Glutamatergic neuron (in vitro differentiated cells): ENCODE data around the gene RBM33. TPM values are rescaled to one million over a fixed set of nuclear protein-coding genes. Genes with fewer than 3 reads are reported as not detected.
"Not testable (repeated sequence)": the region's sequence is repeated elsewhere in the genome, so short reads cannot be mapped to it uniquely, and the experiment has no call there.

Experiments
- DNase-seq: peaks from one replicate; pipeline ENCODE4 v3.0.0; 2022
- H3K27ac Mint-ChIP-seq: one replicate; pipeline ENCODE4 v1.8.0; 2020; ENCODE audit warnings: mild to moderate bottlenecking, mixed read lengths, inconsistent platforms; ENCODE audit not compliant: unreplicated experiment
- H3K27me3 Mint-ChIP-seq: one replicate; pipeline ENCODE4 v1.8.0; 2020; ENCODE audit warnings: mild to moderate bottlenecking, moderate library complexity, mixed read lengths, inconsistent platforms; ENCODE audit not compliant: unreplicated experiment
- H3K36me3 Mint-ChIP-seq: one replicate; pipeline ENCODE4 v1.8.0; 2020; ENCODE audit warnings: mild to moderate bottlenecking, mixed read lengths, inconsistent platforms; ENCODE audit not compliant: unreplicated experiment
- H3K4me1 Mint-ChIP-seq: one replicate; pipeline ENCODE4 v1.8.0; 2020; ENCODE audit warnings: mild to moderate bottlenecking, low read depth, mixed read lengths, inconsistent platforms; ENCODE audit not compliant: unreplicated experiment
- H3K4me3 Mint-ChIP-seq: one replicate; pipeline ENCODE4 v1.8.0; 2020; ENCODE audit warnings: mild to moderate bottlenecking, mixed read lengths, inconsistent platforms; ENCODE audit not compliant: unreplicated experiment
- H3K9me3 Mint-ChIP-seq: one replicate; pipeline ENCODE4 v1.8.0; 2020; ENCODE audit warnings: mild to moderate bottlenecking, moderate library complexity, mixed read lengths, inconsistent platforms; ENCODE audit not compliant: unreplicated experiment
- CTCF ChIP-seq: fragments of 200-600 bp; sonication (generic); IDR thresholded peaks from one replicate; pipeline ENCODE4 v1.5.0; 2021; ENCODE audit not compliant: partially characterized antibody, unreplicated experiment
- total RNA-seq: library from RNA; stranded (reverse); fragmentation: NEBNext Ultra II Directional; extraction: Animal tissue kit (Norgen Biotek cat#: 25700); gene quantifications from one replicate; pipeline ENCODE4 v1.2.1, GENCODE V29; 2021; ENCODE audit not compliant: unreplicated experiment

RBM33 gene
- total RNA-seq, 1 donor from 2014 or later, result 67.5 TPM

GRCh38 chr7:155816996-155817395 is 172.5 kb downstream of the RBM33 start:
- TF ChIP-seq CTCF, result no peak
- peaks cover 7% of the 10 kb centered on the region for H3K4me1 Mint-ChIP-seq
- no peaks in the 10 kb centered on the region for H3K36me3 Mint-ChIP-seq
- no peak for DNase-seq
- H3K9me3 Mint-ChIP-seq, result peaks cover 3% of the 10 kb centered on the region
- H3K27me3 Mint-ChIP-seq, result peaks cover 18% of the 10 kb centered on the region
- H3K27ac Mint-ChIP-seq, result no peak overlapping the region
- no peak overlapping the region for H3K4me3 Mint-ChIP-seq

DNA sequence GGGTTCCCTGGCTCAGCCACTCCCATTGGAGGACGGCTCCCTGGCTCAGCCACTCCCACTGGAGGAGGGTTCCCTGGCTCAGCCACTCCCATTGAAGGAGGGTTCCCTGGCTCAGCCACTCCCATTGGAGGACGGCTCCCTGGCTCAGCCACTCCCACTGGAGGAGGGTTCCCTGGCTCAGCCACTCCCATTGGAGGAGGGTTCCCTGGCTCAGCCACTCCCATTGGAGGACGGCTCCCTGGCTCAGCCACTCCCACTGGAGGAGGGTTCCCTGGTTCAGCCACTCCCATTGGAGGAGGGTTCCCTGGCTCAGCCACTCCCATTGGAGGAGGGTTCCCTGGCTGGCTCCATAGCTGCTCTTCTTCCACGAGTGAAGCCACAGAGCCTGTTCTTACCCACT is 173.1 kb downstream of the RBM33 start:
- H3K27ac Mint-ChIP-seq, DNase-seq, H3K4me1 Mint-ChIP-seq, H3K36me3 Mint-ChIP-seq, H3K9me3 Mint-ChIP-seq, H3K4me3 Mint-ChIP-seq: not testable (repeated sequence)
- peaks cover 16% of the 10 kb centered on the region for H3K27me3 Mint-ChIP-seq

- no peaks in the 10 kb centered on the region for H3K4me1 Mint-ChIP-seq
- H3K27ac Mint-ChIP-seq, result no peak overlapping the region
- no peak for TF ChIP-seq CTCF
- H3K27me3 Mint-ChIP-seq, result peaks cover 9% of the 10 kb centered on the region
- H3K4me3 Mint-ChIP-seq, result no peak overlapping the region
- peaks cover 3% of the 10 kb centered on the region for H3K9me3 Mint-ChIP-seq
- DNase-seq, result no peak
- H3K36me3 Mint-ChIP-seq, result no peaks in the 10 kb centered on the region
Measured at GRCh38 chr7:155818154-155818819, 173.8 kb downstream of the RBM33 start.

GRCh38 chr7:155818820-155819168 is 174.3 kb downstream of the RBM33 start:
- H3K9me3 Mint-ChIP-seq, result peaks cover 3% of the 10 kb centered on the region
- H3K27ac Mint-ChIP-seq, result no peak overlapping the region
- no peak for DNase-seq
- no peak overlapping the region for H3K4me3 Mint-ChIP-seq
- no peaks in the 10 kb centered on the region for H3K36me3 Mint-ChIP-seq
- peaks cover 6% of the 10 kb centered on the region for H3K27me3 Mint-ChIP-seq
- no peak for TF ChIP-seq CTCF
- H3K4me1 Mint-ChIP-seq, result no peaks in the 10 kb centered on the region

DNA sequence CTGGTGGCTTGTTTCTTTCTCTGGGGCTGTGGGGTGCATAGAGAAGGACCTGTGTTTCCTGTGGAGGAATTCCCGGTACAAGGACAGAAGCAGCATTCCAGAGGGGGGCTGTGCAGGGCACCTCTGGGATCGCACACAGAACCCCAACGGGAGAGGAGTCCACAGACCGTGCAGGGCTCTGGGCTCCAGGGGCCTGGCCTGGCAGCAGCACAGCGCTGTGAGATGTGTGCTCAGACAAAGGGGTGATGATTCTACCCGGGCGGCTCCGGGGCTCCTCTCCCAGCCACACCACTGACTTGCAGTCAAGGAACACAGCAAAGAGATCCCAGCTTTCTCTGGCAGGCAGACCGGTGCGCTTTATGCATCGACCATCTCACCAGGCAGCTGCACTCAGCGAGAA is 174.7 kb downstream of the RBM33 start:
- peaks cover 4% of the 10 kb centered on the region for H3K27me3 Mint-ChIP-seq
- H3K36me3 Mint-ChIP-seq, result no peaks in the 10 kb centered on the region
- H3K27ac Mint-ChIP-seq, result no peak overlapping the region
- H3K4me1 Mint-ChIP-seq, result no peaks in the 10 kb centered on the region
- peaks cover 3% of the 10 kb centered on the region for H3K9me3 Mint-ChIP-seq
- no peak for DNase-seq
- TF ChIP-seq CTCF, result no peak
- H3K4me3 Mint-ChIP-seq, result no peak overlapping the region
